Bronchial epithelial cell (primary cell): ENCODE results near the gene CD274. TPM values are rescaled to one million over a fixed set of nuclear protein-coding genes. Genes with fewer than 3 reads are reported as not detected.
"Not testable (repeated sequence)": the region's sequence is repeated elsewhere in the genome, so short reads cannot be mapped to it uniquely, and the experiment has no call there.

Experiments
- DNase-seq: peaks from one replicate; pipeline ENCODE4 v3.0.0-alpha.2; 2010; ENCODE audit warnings: low read depth
- FAIRE-seq: peaks from 2 replicates; lab custom pipeline; 2011; peaks lifted over from hg19 to GRCh38; lab: Jason Lieb, UNC
- H3K27me3 ChIP-seq: 2 replicates; pipeline ENCODE4 v1.5.1; 2011; ENCODE audit warnings: low read length; ENCODE audit not compliant: control insufficient read depth, insufficient read depth
- H3K36me3 ChIP-seq: 2 replicates; pipeline ENCODE4 v1.5.1; 2011; ENCODE audit warnings: low read length; ENCODE audit not compliant: control insufficient read depth, insufficient read depth
- H3K4me3 ChIP-seq: 2 replicates; pipeline ENCODE4 v1.5.1; 2011; ENCODE audit warnings: mild to moderate bottlenecking, low read depth, low read length, control low read depth
- total RNA-seq: library from RNA; depleted of rRNA; stranded (reverse); fragments of >200 nt; gene quantifications from 2 replicates; pipeline ENCODE4 v1.2.1, GENCODE V29; 2014
- TF ChIP-seq, protein P1 (sequence below): IDR thresholded peaks from 2 replicates; pipeline ENCODE4 v1.5.1; 2011; ENCODE audit warnings: mild to moderate bottlenecking, moderate library complexity, low read length, control low read depth, inconsistent platforms; ENCODE audit not compliant: insufficient read depth, severe bottlenecking

The CD274 gene
- total RNA-seq, 1 donor from 2014 or later = 5.3 TPM

- TF ChIP-seq, protein P1, sequence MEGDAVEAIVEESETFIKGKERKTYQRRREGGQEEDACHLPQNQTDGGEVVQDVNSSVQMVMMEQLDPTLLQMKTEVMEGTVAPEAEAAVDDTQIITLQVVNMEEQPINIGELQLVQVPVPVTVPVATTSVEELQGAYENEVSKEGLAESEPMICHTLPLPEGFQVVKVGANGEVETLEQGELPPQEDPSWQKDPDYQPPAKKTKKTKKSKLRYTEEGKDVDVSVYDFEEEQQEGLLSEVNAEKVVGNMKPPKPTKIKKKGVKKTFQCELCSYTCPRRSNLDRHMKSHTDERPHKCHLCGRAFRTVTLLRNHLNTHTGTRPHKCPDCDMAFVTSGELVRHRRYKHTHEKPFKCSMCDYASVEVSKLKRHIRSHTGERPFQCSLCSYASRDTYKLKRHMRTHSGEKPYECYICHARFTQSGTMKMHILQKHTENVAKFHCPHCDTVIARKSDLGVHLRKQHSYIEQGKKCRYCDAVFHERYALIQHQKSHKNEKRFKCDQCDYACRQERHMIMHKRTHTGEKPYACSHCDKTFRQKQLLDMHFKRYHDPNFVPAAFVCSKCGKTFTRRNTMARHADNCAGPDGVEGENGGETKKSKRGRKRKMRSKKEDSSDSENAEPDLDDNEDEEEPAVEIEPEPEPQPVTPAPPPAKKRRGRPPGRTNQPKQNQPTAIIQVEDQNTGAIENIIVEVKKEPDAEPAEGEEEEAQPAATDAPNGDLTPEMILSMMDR = no peak
- Histone ChIP-seq H3K27me3 (no peaks in the 10 kb centered on the region), H3K36me3 (no peaks in the 10 kb centered on the region), H3K4me3 (no peak overlapping the region)
- DNase-seq (peak; percentile 40), FAIRE-seq (no peak)
Observed at GRCh38 chr9:5428794-5429528, 21.4 kb upstream of the CD274 start.

GRCh38 chr9:5429873-5430564, 20.3 kb upstream of the CD274 start:
- H3K4me3 ChIP-seq = no peak overlapping the region
- no peaks in the 10 kb centered on the region for H3K36me3 ChIP-seq
- H3K27me3 ChIP-seq = no peaks in the 10 kb centered on the region
- TF ChIP-seq, protein P1 = no peak
- FAIRE-seq (no peak), DNase-seq (no peak)

DNA sequence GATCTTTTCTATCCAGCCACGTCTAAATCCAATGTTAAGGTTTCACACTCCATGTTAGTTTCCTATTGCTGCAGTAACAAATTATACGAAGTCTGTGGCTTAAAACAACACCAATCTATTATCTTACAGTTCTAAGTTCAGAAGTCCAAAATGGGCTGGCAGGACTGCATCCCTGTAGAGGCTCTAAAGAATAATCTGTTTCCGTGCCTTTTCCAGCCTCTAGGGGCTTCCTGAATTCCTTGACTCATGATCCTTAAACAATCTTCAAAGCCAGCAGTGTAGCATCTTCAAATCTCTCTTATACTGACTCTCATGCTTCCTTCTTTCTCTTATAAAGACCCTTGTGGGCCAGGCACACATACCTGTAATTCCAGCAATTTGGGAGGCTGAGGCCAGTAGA, 19.4 kb upstream of the CD274 start:
- Histone ChIP-seq H3K36me3 (no peaks in the 10 kb centered on the region), H3K4me3 (no peak overlapping the region), H3K27me3 (no peaks in the 10 kb centered on the region)
- FAIRE-seq (no peak), DNase-seq (no peak)
- TF ChIP-seq, protein P1 = no peak

- H3K36me3 ChIP-seq, H3K4me3 ChIP-seq, FAIRE-seq, DNase-seq, H3K27me3 ChIP-seq: not testable (repeated sequence)
Observed at GRCh38 chr9:5432890-5433289, 17.5 kb upstream of the CD274 start.

DNA sequence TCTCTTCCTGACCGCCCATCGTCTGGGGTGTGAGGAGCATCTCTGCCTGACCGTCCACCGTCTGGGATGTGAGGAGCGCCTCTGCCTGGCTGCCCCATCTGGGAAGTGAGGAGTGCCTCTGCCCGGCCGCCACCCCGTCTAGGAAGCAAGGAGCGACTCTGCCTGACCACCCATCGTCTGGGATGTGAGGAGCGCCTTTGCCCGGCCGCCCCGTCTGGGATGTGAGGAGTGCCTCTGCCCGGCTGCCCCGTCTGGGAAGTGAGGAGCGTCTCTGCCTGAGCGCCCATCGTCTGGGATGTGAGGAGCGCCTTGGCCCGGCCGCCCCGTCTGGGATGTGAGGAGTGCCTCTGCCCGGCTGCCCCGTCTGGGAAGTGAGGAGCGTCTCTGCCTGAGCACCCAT, 17.0 kb upstream of the CD274 start:
- H3K27me3 ChIP-seq, FAIRE-seq, H3K36me3 ChIP-seq, H3K4me3 ChIP-seq, DNase-seq: not testable (repeated sequence)

GRCh38 chr9:5433841-5434810, 16.2 kb upstream of the CD274 start:
- H3K27me3 ChIP-seq, H3K36me3 ChIP-seq, H3K4me3 ChIP-seq, DNase-seq, FAIRE-seq: not testable (repeated sequence)

- TF ChIP-seq, protein P1 = no peak
- no peaks in the 10 kb centered on the region for H3K36me3 ChIP-seq
- H3K27me3 ChIP-seq = no peaks in the 10 kb centered on the region
- no peak overlapping the region for H3K4me3 ChIP-seq
- DNase-seq (peak; percentile 69), FAIRE-seq (no peak)
Observed at GRCh38 chr9:5435912-5436311, 14.4 kb upstream of the CD274 start.
